ENCODE measurements around the gene UNC5C. TPM values are rescaled to one million over a fixed set of nuclear protein-coding genes. Genes with fewer than 3 reads are reported as not detected.
"Not testable (repeated sequence)": the region's sequence is repeated elsewhere in the genome, so short reads cannot be mapped to it uniquely, and the experiment has no call there.

The UNC5C gene
- total and polyA plus RNA-seq, 10 of the 15 experiments (the other 5 are each of a cell fraction or from before 2014, with no cell fraction given), result 0.02 to 2.0 (median 0.15) TPM; not detected in 1

DNA sequence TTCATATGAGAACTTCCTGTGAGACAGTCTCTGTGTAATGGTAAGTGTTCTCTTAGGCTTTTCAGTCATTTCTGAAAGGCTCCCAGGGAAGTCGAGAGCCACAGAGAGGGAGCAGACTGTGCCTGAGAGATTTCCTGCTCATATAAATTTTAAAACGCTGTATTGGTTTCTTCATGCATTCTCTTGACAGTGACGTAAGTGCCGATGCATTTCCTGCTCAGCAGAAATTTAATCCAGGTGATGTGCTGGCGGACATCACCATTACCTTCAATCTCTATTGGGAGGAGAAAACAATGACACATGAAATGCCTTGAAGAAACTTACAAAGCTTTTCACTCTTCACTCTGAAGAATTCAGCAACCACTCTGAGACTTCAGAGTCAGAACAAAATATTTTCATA lies 407.4 kb downstream of the UNC5C start (continued):
- TF ChIP-seq, protein P1, sequence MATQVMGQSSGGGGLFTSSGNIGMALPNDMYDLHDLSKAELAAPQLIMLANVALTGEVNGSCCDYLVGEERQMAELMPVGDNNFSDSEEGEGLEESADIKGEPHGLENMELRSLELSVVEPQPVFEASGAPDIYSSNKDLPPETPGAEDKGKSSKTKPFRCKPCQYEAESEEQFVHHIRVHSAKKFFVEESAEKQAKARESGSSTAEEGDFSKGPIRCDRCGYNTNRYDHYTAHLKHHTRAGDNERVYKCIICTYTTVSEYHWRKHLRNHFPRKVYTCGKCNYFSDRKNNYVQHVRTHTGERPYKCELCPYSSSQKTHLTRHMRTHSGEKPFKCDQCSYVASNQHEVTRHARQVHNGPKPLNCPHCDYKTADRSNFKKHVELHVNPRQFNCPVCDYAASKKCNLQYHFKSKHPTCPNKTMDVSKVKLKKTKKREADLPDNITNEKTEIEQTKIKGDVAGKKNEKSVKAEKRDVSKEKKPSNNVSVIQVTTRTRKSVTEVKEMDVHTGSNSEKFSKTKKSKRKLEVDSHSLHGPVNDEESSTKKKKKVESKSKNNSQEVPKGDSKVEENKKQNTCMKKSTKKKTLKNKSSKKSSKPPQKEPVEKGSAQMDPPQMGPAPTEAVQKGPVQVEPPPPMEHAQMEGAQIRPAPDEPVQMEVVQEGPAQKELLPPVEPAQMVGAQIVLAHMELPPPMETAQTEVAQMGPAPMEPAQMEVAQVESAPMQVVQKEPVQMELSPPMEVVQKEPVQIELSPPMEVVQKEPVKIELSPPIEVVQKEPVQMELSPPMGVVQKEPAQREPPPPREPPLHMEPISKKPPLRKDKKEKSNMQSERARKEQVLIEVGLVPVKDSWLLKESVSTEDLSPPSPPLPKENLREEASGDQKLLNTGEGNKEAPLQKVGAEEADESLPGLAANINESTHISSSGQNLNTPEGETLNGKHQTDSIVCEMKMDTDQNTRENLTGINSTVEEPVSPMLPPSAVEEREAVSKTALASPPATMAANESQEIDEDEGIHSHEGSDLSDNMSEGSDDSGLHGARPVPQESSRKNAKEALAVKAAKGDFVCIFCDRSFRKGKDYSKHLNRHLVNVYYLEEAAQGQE (IDR thresholded peaks at IDR 0.05; ENCODE audit: low read depth, low read length), result no peak
- TF ChIP-seq RAD21 (IDR thresholded peaks at IDR 0.05; ENCODE audit: insufficient read depth, low read depth, low read length) (no peak), TCF12 (IDR thresholded peaks at IDR 0.05; ENCODE audit: low read depth, low read length) (no peak), CBFB (IDR thresholded peaks at IDR 0.05; ENCODE audit: low read depth) (no peak), KDM1A (IDR thresholded peaks at IDR 0.05; ENCODE audit: borderline replicate concordance) (no peak), IKZF1 (conservative IDR thresholded peaks at IDR 0.05) (no peak)
- TF ChIP-seq, protein P2, sequence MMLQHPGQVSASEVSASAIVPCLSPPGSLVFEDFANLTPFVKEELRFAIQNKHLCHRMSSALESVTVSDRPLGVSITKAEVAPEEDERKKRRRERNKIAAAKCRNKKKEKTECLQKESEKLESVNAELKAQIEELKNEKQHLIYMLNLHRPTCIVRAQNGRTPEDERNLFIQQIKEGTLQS (IDR thresholded peaks at IDR 0.05; ENCODE audit: borderline replicate concordance, extremely low read depth, low read depth, low read length), result no peak

DNA sequence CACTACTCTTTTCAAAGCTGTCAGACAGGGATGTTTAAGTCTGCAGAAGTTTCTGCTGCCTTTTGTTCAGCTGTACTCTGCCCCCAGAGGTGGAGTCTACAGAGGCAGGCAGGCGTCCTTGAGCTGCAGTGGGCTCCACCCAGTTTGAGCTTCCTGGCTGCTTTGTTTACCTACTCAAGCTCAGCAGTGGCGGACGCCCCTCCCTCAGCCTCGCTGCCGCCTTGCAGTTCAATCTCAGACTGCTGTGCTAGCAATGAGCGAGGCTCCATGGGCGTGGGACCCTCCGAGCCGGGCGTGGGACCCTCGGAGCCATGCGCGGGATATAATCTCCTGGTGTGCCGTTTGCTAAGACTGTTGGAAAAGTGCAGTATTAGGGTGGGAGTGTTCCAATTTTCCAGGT lies 409.3 kb downstream of the UNC5C start:
- H4K20me1 ChIP-seq (ENCODE audit: control insufficient read depth, insufficient read depth); H3K27me3 ChIP-seq (replicated peaks in 1 of 2; ENCODE audit: control insufficient read depth in 2 of 2, insufficient read depth in 2 of 2, low read length in 1 of 2); H3K9me3 ChIP-seq (replicated peaks; ENCODE audit: control insufficient read depth, insufficient read depth, low read length); CTCF ChIA-PET; ATAC-seq; BruUV-seq (replicated peaks); H3K36me3 ChIP-seq (ENCODE audit: control insufficient read depth in 2 of 2, insufficient read depth in 2 of 2, low read length in 1 of 2); H3K27ac ChIP-seq (ENCODE audit: control insufficient read depth, insufficient read depth); FAIRE-seq; POLR2A ChIA-PET; H3K4me1 ChIP-seq (ENCODE audit: control insufficient read depth, insufficient read depth, low read length); in situ Hi-C loops (cut with MboI); H3K4me3 ChIP-seq; H3K79me2 ChIP-seq (ENCODE audit: control insufficient read depth, insufficient read depth, low read length); intact Hi-C loops (cut with micrococcal nuclease; ENCODE audit: unreplicated experiment); DNase-seq (ENCODE audit: low read depth, low spot score); H2AFZ ChIP-seq (ENCODE audit: control insufficient read depth, low read depth, low read length); RAD21 ChIA-PET (ENCODE audit: unreplicated experiment); H3K9ac ChIP-seq (ENCODE audit: control insufficient read depth, insufficient read depth, low read length); H3K4me2 ChIP-seq (ENCODE audit: control insufficient read depth, insufficient read depth): not testable (repeated sequence)
- SMC1A ChIA-PET (ENCODE audit: uncharacterized antibody, unreplicated experiment), result interaction anchor here (1.0 kb wide), 1 partner anchor 9 kb away, joined by 4 read pairs; no protein-coding TSS in a partner anchor
- 38% methylated on average over 14 of the region's 14 CpGs for WGBS (ENCODE audit: insufficient coverage, insufficient replicate concordance, low lambda C conversion rate, missing lambda C conversion rate)

DNA sequence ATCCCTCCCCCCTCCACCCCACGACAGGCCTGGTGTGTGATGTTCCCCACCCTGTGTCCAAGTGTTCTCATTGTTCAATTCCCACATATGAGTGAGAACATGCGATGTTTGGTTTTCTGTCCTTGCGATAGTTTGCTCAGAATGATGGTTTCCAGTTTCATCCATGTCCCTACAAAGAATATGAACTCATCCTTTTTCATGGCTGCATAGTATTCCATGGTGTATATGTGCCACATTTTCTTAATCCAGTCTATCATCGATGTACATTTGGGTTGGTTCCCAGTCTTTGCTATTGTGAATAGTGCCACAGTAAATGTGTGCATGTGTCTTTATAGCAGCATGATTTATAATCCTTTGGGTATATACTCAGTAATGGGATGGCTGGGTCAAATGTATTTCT lies 414.8 kb downstream of the UNC5C start:
- H3K4me1 ChIP-seq (ENCODE audit: control insufficient read depth, insufficient read depth, low read length); H2AFZ ChIP-seq (ENCODE audit: control insufficient read depth, low read depth, low read length); H3K4me3 ChIP-seq; RAD21 ChIA-PET (ENCODE audit: unreplicated experiment); in situ Hi-C loops (cut with MboI); ATAC-seq; H3K27me3 ChIP-seq (replicated peaks in 1 of 2; ENCODE audit: control insufficient read depth in 2 of 2, insufficient read depth in 2 of 2, low read length in 1 of 2); CTCF ChIA-PET; H3K79me2 ChIP-seq (ENCODE audit: control insufficient read depth, insufficient read depth, low read length); H3K36me3 ChIP-seq (ENCODE audit: control insufficient read depth in 2 of 2, insufficient read depth in 2 of 2, low read length in 1 of 2); H3K9ac ChIP-seq (ENCODE audit: control insufficient read depth, insufficient read depth, low read length); intact Hi-C loops (cut with micrococcal nuclease; ENCODE audit: unreplicated experiment); H4K20me1 ChIP-seq (ENCODE audit: control insufficient read depth, insufficient read depth); H3K9me3 ChIP-seq (replicated peaks; ENCODE audit: control insufficient read depth, insufficient read depth, low read length); BruUV-seq (replicated peaks); DNase-seq (ENCODE audit: low read depth, low spot score); FAIRE-seq; POLR2A ChIA-PET; H3K4me2 ChIP-seq (ENCODE audit: control insufficient read depth, insufficient read depth); SMC1A ChIA-PET (ENCODE audit: uncharacterized antibody, unreplicated experiment); H3K27ac ChIP-seq (ENCODE audit: control insufficient read depth, insufficient read depth): not testable (repeated sequence)
- WGBS (ENCODE audit: insufficient coverage, insufficient replicate concordance, low lambda C conversion rate, missing lambda C conversion rate), result 36% methylated on average over 4 of the region's 4 CpGs

All from GM12878 (cell line).